Bronchial epithelial cell (primary cell): ENCODE results near the gene C10orf90. TPM values are rescaled to one million over a fixed set of nuclear protein-coding genes. Genes with fewer than 3 reads are reported as not detected.
A peak's percentile ranks its signal among the peaks of the same experiment; 100 is the strongest.

ENCODE experiments used
- DNase-seq: peaks from one replicate; pipeline ENCODE4 v3.0.0-alpha.2; 2010; ENCODE audit warnings: low read depth
- FAIRE-seq: peaks from 2 replicates; lab custom pipeline; 2011; peaks lifted over from hg19 to GRCh38; lab: Jason Lieb, UNC
- H3K27me3 ChIP-seq: 2 replicates; pipeline ENCODE4 v1.5.1; 2011; ENCODE audit warnings: low read length; ENCODE audit not compliant: control insufficient read depth, insufficient read depth
- H3K36me3 ChIP-seq: 2 replicates; pipeline ENCODE4 v1.5.1; 2011; ENCODE audit warnings: low read length; ENCODE audit not compliant: control insufficient read depth, insufficient read depth
- H3K4me3 ChIP-seq: 2 replicates; pipeline ENCODE4 v1.5.1; 2011; ENCODE audit warnings: mild to moderate bottlenecking, low read depth, low read length, control low read depth
- total RNA-seq: library from RNA; depleted of rRNA; stranded (reverse); fragments of >200 nt; gene quantifications from 2 replicates; pipeline ENCODE4 v1.2.1, GENCODE V29; 2014
- TF ChIP-seq, protein P1 (sequence below): IDR thresholded peaks from 2 replicates; pipeline ENCODE4 v1.5.1; 2011; ENCODE audit warnings: mild to moderate bottlenecking, moderate library complexity, low read length, control low read depth, inconsistent platforms; ENCODE audit not compliant: insufficient read depth, severe bottlenecking

Gene C10orf90
- total RNA-seq, 1 donor from 2014 or later = not detected

DNA sequence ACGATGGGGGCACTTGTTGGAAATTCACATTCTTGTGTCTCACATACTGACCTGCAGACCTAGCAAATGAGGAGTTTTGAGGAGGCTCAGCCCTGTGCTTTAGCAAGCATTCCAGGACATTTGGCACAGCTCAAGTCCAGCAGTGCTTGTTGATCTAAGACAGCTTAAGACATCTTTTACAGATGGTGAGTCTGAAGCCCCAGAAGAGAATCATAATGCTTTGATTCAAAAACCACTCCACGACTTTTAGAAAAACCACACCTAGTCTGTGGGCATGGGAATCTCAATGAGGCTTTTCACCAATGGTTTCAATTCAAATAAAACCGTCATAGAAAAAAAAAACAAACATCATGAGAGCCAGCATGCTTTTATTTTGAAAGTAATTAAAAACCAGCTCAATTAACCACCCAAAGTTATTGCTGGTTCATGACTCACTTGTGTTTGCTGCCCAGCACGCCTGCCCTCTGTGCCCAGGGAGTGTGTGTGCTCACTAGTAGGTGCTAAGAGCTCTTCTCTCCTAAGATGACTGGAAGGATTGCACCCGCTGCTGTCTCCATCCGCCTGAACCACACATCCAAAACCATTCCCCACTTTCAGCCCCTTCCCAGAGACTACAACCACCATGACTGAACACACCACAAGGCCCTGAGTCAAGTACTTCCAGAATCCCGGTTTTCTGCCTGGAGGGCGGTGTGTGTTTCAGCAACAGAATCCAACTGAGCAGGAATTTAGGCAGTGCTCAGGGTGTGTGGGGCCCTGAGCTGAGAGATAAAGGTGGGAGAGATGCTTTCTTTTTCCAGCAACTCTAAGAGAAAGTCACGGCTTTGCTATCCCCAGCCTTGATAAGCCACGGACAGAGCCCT, 152.0 kb downstream of the C10orf90 start:
- peak; percentile 12 for DNase-seq
- no peaks in the 10 kb centered on the region for H3K36me3 ChIP-seq
- no peak for FAIRE-seq
- no peaks in the 10 kb centered on the region for H3K27me3 ChIP-seq
- TF ChIP-seq, protein P1, sequence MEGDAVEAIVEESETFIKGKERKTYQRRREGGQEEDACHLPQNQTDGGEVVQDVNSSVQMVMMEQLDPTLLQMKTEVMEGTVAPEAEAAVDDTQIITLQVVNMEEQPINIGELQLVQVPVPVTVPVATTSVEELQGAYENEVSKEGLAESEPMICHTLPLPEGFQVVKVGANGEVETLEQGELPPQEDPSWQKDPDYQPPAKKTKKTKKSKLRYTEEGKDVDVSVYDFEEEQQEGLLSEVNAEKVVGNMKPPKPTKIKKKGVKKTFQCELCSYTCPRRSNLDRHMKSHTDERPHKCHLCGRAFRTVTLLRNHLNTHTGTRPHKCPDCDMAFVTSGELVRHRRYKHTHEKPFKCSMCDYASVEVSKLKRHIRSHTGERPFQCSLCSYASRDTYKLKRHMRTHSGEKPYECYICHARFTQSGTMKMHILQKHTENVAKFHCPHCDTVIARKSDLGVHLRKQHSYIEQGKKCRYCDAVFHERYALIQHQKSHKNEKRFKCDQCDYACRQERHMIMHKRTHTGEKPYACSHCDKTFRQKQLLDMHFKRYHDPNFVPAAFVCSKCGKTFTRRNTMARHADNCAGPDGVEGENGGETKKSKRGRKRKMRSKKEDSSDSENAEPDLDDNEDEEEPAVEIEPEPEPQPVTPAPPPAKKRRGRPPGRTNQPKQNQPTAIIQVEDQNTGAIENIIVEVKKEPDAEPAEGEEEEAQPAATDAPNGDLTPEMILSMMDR = no peak
- no peak overlapping the region for H3K4me3 ChIP-seq

DNA sequence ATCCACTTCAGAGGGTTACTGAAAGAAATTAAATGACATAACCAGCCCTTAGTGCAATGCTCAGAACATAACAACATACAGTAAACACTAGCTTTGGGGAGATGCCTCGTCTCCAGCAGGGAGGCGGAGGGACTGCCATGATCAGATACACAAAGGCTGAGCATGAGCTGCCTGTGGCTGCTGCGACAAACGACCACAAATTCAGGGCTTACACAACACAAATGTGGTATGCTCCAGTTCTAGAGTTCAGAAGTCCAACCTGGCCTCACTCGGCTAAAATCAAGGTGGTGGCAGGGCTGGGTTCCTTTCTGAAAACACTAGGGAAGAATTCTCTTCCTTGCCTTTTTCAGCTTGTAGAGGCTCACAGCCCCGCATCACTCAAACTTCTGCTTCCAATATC, 154.0 kb downstream of the C10orf90 start:
- TF ChIP-seq, protein P1 = no peak
- no peak for DNase-seq

DNA sequence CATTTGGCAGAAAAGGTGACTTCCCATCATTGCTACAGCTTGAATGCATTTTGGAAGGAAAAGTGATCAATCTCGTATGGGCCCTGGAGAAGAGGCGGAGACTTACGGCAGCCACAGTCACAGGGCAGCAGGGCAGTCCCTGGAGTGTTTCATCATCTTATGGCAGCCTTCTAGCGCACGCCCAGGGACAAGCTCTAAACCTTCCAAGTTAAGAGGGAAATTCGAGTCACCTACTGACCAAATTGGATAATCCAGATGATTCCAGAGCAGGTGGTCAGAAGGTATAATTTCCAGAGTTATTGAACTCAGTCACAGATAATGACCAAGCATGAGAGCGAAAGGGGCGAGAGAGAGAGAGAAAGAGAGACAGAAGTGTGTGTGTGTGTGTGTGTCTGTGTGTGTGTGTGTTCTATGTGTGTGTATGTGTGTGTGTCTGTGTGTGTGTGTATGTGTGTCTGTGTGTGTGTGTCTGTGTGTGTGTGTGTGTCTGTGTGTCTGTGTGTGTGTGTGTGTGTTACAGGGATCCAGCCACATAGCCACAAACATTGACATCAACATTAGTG, 158.5 kb downstream of the C10orf90 start:
- Histone ChIP-seq H3K4me3 (no peak overlapping the region), H3K27me3 (no peaks in the 10 kb centered on the region), H3K36me3 (no peaks in the 10 kb centered on the region)
- TF ChIP-seq, protein P1 = no peak
- DNase-seq (no peak), FAIRE-seq (no peak)

More for the DNA sequence above, 154.0 kb downstream of the C10orf90 start:
- H3K36me3 ChIP-seq = no peaks in the 10 kb centered on the region
- no peaks in the 10 kb centered on the region for H3K27me3 ChIP-seq
- FAIRE-seq = no peak
- H3K4me3 ChIP-seq = no peak overlapping the region

DNA sequence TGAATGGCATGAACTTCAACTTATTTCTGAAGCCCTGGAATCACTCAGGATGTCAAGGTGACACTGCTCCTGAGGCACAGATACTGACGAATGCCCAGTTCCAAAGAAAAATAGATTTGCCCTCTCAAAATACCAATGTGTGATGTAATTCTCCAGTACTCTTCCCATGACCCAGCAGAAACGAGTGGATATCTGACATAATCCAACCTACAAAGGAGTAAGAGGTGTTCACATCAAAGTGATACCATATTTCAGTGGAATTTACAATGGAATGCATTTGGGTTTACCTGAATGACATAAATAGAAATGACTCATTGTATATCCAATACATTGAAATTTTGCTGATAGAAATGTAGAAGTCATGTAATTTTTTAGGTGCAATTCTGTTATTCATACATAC, 161.3 kb downstream of the C10orf90 start:
- FAIRE-seq = no peak
- DNase-seq = peak; percentile 30
- H3K36me3 ChIP-seq = no peaks in the 10 kb centered on the region

DNA sequence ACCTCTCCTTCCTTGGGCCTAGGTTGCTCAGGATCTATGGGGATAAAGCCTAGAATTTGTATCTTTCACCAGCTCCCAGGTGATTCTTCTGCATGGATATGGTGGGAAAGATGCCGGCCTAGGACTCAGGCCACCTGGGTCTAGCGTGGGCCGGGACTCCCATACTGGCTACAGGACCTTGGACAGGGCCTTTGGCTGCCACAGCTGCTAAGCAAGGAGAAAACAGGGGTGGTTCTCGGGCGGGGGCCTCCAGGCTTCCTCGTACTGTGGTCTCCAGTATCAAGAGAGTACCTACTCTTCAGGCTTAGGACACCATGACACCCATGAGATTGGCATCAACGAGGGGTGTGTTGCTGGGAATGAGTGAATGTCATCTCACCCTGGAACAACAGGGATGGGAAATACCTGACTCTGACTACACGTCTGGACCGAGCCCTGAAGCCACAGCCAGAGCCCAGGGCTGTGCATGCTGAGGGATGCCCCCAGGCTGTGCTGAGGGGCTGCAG, 161.9 kb downstream of the C10orf90 start:
- TF ChIP-seq, protein P1 = no peak
- FAIRE-seq (no peak), DNase-seq (no peak)
- Histone ChIP-seq H3K4me3 (no peak overlapping the region), H3K36me3 (no peaks in the 10 kb centered on the region), H3K27me3 (no peaks in the 10 kb centered on the region)

More for the DNA sequence above, 161.3 kb downstream of the C10orf90 start:
- Histone ChIP-seq H3K4me3 (no peak overlapping the region), H3K27me3 (no peaks in the 10 kb centered on the region)
- TF ChIP-seq, protein P1 = no peak
